CD4-positive, alpha-beta memory T cell (primary cell): Measurements from ENCODE around the gene S100A3. TPM values are rescaled to one million over a fixed set of nuclear protein-coding genes. Genes with fewer than 3 reads are reported as not detected.
A peak's percentile ranks its signal among the peaks of the same experiment; 100 is the strongest.

ENCODE experiments used
- CTCF ChIA-PET: fragments of 350-600 bp; sonication (Branson Sonifier 250); formaldehyde crosslinking; loops from one replicate; lab custom pipeline; 2021; ENCODE audit warnings: inconsistent platforms; ENCODE audit not compliant: partially characterized antibody; lab: Charles Lee
- POLR2A ChIA-PET: fragments of 350-600 bp; sonication (Branson Sonifier 250); formaldehyde crosslinking; loops from one replicate; lab custom pipeline; 2021; ENCODE audit not compliant: partially characterized antibody; lab: Charles Lee
- DNase-seq, 5 donors: peaks; one replicate each; pipeline versions ENCODE4 v3.0.0 to v3.0.0-alpha.2; 2020 to 2022; ENCODE audit warnings: mixed read lengths in 1 of 5
- H3K27ac ChIP-seq: one replicate; pipeline ENCODE4 v1.7.0; 2013; ENCODE audit warnings: low read depth, low read length
- H3K27me3 ChIP-seq: 2 replicates; pipeline ENCODE4 v1.7.0; 2013; ENCODE audit warnings: mild to moderate bottlenecking, low read length, moderate library complexity; ENCODE audit not compliant: insufficient read depth
- H3K36me3 ChIP-seq: 2 replicates; pipeline ENCODE4 v1.7.0; 2013; ENCODE audit warnings: mild to moderate bottlenecking, low read length, moderate library complexity; ENCODE audit not compliant: insufficient read depth
- H3K4me1 ChIP-seq: 2 replicates; pipeline ENCODE4 v1.7.0; 2013; ENCODE audit warnings: mild to moderate bottlenecking, low read length, moderate library complexity; ENCODE audit not compliant: insufficient read depth
- H3K4me3 ChIP-seq, 2 donors: one replicate each; pipeline ENCODE4 v1.7.0; 2013; ENCODE audit warnings: low read length in 2 of 2, mild to moderate bottlenecking in 1 of 2
- H3K9me3 ChIP-seq, 2 donors: one replicate each; pipeline ENCODE4 v1.7.0; 2013; ENCODE audit warnings: low read length in 2 of 2, control low read depth in 1 of 2; ENCODE audit not compliant: control insufficient read depth in 1 of 2
- H3K27ac Mint-ChIP-seq, 7 donors: one replicate each; pipeline ENCODE4 v1.8.0; 2020 to 2021; ENCODE audit warnings: mixed read lengths in 7 of 7, mild to moderate bottlenecking in 6 of 7, inconsistent platforms in 3 of 7, moderate library complexity in 3 of 7
- H3K27me3 Mint-ChIP-seq, 2 donors: one replicate each; pipeline ENCODE4 v1.8.0; 2020 to 2021; ENCODE audit warnings: mixed read lengths in 2 of 2
- H3K36me3 Mint-ChIP-seq, 2 donors: one replicate each; pipeline ENCODE4 v1.8.0; 2020 to 2021; ENCODE audit warnings: mixed read lengths in 2 of 2, inconsistent platforms in 1 of 2, mild to moderate bottlenecking in 1 of 2
- H3K4me1 Mint-ChIP-seq, 4 donors: one replicate each; pipeline ENCODE4 v1.8.0; 2020 to 2021; ENCODE audit warnings: mixed read lengths in 4 of 4, mild to moderate bottlenecking in 1 of 4
- H3K4me3 Mint-ChIP-seq, 8 donors: one replicate each; pipeline ENCODE4 v1.8.0; 2020 to 2021; ENCODE audit warnings: mixed read lengths in 8 of 8, mild to moderate bottlenecking in 7 of 8, moderate library complexity in 6 of 8, inconsistent platforms in 3 of 8
- H3K9me3 Mint-ChIP-seq, 8 donors: one replicate each; pipeline ENCODE4 v1.8.0; 2020 to 2021; ENCODE audit warnings: mixed read lengths in 8 of 8, mild to moderate bottlenecking in 5 of 8, inconsistent platforms in 3 of 8, moderate library complexity in 1 of 8
- intact Hi-C: fragments of 100-400 bp; cut with micrococcal nuclease; formaldehyde crosslinking; loops from one replicate; pipeline ENCODE4 v1.15.1; 2023
- polyA plus RNA-seq, 2 donors: library from polyadenylated mRNA; unstranded; fragments of 300-500 nt; fragmentation: Illumina TruSeq; gene quantifications; one replicate each; pipeline ENCODE4 v1.2.3, GENCODE V29; 2021
- total RNA-seq, 2 experiments: library from RNA; stranded (reverse); gene quantifications; one replicate each; pipeline ENCODE4 v1.2.3, GENCODE V29; 2021

Gene S100A3
- total and polyA plus RNA-seq, 4 experiments from 2014 or later: not detected

DNA sequence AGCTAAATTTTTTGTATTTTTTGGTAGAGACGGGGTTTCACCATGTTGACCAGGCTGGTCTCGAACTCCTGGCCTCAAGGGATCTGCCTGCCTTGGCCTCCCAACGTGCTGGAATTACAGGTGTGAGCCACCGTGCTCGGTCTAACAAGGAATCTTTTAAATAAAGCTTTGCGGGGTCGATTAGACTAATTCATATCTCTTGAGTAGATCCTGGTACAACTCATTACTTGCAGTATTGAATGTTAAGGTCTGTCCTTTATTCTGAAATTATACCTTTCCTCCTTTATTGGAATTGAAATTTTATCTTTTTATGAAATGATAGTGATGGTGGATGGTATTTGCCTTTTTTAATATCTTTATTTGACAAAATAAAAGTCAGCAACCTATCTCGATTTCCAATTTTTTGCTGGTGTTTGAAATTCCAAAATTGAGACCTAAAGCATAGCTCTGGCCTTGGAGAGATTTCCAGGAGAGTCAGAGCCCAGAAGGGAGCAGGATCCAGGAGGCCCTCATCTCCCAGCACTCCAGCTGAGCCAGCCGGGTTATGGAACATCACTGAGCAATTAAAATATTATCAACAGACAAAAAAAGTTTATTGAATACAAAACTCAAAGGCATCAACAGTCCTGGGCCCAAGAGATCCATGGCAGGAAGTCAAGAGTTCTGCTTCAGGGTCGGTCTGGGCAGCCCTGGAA, 11.9 kb upstream of the S100A3 start:
- Mint-ChIP-seq H3K27me3 (no peaks in the 10 kb centered on the region), H3K27ac (peak overlapping the region in 1 of 7 donors; percentile 75), H3K36me3 (no peaks in the 10 kb centered on the region), H3K4me3 (no peak overlapping the region), H3K4me1 (peaks cover 2 to 5% (median 4%) of the 10 kb centered on the region in 4 donors), H3K9me3 (no peaks in the 10 kb centered on the region)
- H3K27me3 ChIP-seq: no peaks in the 10 kb centered on the region
- ChIA-PET CTCF (interaction anchor here (1.3 to 17.8 kb wide), 7 partner anchors 7 to 66 kb away, joined by 4 to 214 read pairs (median 9); partner anchors contain the start of genes S100A4 and S100A6), POLR2A (interaction anchor here (2.3 to 12.1 kb wide), 2 partner anchors 16 to 26 kb away, joined by 13 to 173 read pairs; partner anchors contain the start of gene S100A6)
- no peaks in the 10 kb centered on the region for H3K9me3 ChIP-seq
- intact Hi-C loops: no loop called here
- DNase-seq: no peak
- no peaks in the 10 kb centered on the region for H3K36me3 ChIP-seq
- H3K27ac ChIP-seq: no peak overlapping the region
- no peak overlapping the region for H3K4me3 ChIP-seq
- H3K4me1 ChIP-seq: peaks cover 7% of the 10 kb centered on the region

DNA sequence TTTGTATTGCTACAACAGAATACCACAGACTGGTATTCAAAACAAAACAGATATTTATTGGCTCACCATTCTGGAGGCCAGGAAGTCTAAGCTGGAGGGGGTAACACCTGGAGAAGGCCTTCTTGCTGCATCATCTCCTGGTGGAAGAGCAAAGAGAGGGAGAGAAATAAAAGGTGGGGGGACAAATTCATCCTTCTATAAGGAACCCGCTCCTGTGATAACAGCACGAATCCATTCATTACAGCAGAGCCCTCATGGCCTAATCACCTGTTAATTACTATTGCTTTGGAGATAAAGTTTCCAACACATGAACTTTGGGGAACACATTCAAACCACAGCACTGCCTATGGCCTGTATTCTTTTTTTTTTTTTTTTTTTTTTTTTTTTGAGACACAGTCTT, 11.2 kb upstream of the S100A3 start:
- no peak overlapping the region for H3K4me3 ChIP-seq
- ChIA-PET POLR2A (interaction anchor here (12.1 kb wide), 1 partner anchor 26 kb away, joined by 173 read pairs; the partner anchor contains the start of gene S100A6), CTCF (interaction anchor here (1.2 to 17.8 kb wide), 6 partner anchors 8 to 51 kb away, joined by 3 to 214 read pairs (median 14); partner anchors contain the start of genes S100A4 and S100A6)
- Mint-ChIP-seq H3K27ac (no peak overlapping the region), H3K4me3 (no peak overlapping the region), H3K4me1 (peaks cover 0 to under 1% (median 0%) of the 10 kb centered on the region in 4 donors), H3K27me3 (no peaks in the 10 kb centered on the region), H3K9me3 (no peaks in the 10 kb centered on the region), H3K36me3 (no peaks in the 10 kb centered on the region)
- H3K4me1 ChIP-seq: no peaks in the 10 kb centered on the region
- no peaks in the 10 kb centered on the region for H3K27me3 ChIP-seq
- intact Hi-C loops: no loop called here
- H3K9me3 ChIP-seq: no peaks in the 10 kb centered on the region
- DNase-seq: no peak
- H3K27ac ChIP-seq: no peak overlapping the region
- H3K36me3 ChIP-seq: no peaks in the 10 kb centered on the region

DNA sequence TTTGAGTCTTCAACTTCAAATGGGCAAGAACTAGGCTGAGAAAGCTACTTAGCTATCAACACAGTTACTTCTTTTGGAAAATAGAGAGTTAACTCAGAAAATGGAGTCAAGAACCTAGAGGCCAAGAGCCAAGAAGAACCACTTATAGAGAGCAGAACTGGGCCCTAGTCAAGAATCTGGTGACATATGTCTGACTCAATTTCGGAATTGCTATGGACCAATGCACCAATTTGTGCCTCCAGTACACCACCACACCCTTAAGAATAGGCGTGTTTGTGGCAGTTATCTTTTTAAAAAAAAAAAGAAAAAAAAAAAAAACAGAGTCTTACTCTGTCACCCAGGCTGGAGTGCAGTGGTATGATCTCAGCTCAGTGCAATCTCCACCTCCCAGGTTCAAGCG, 8.8 kb upstream of the S100A3 start:
- Mint-ChIP-seq H3K27me3 (no peaks in the 10 kb centered on the region), H3K9me3 (no peaks in the 10 kb centered on the region), H3K4me1 (peaks cover 0 to 1% (median 0%) of the 10 kb centered on the region in 4 donors)

GRCh38 chr1:153556348-153556747, 7.3 kb upstream of the S100A3 start:
- H3K4me3 ChIP-seq: no peak overlapping the region
- Mint-ChIP-seq H3K9me3 (no peaks in the 10 kb centered on the region), H3K4me3 (no peak overlapping the region), H3K27ac (peak overlapping the region in 2 of 7 donors; percentile 46 to 61), H3K27me3 (no peaks in the 10 kb centered on the region), H3K4me1 (peaks cover 0 to 1% (median 0%) of the 10 kb centered on the region in 4 donors), H3K36me3 (no peaks in the 10 kb centered on the region)
- no peaks in the 10 kb centered on the region for H3K27me3 ChIP-seq
- intact Hi-C loops: no loop called here
- no peaks in the 10 kb centered on the region for H3K36me3 ChIP-seq
- no peak overlapping the region for H3K27ac ChIP-seq
- no peaks in the 10 kb centered on the region for H3K9me3 ChIP-seq
- no peaks in the 10 kb centered on the region for H3K4me1 ChIP-seq
- ChIA-PET CTCF (interaction anchor here (1.5 to 17.8 kb wide), 4 partner anchors 11 to 45 kb away, joined by 3 to 214 read pairs (median 14); partner anchors contain the start of gene S100A6), POLR2A (interaction anchor here (1.2 to 12.1 kb wide), 3 partner anchors 10 to 22 kb away, joined by 3 to 173 read pairs (median 3); partner anchors contain the start of genes S100A4 and S100A6)
- DNase-seq: no peak

More for the DNA sequence above, 8.8 kb upstream of the S100A3 start:
- Histone ChIP-seq H3K27me3 (no peaks in the 10 kb centered on the region), H3K4me1 (no peaks in the 10 kb centered on the region), H3K4me3 (no peak overlapping the region), H3K9me3 (no peaks in the 10 kb centered on the region), H3K36me3 (no peaks in the 10 kb centered on the region), H3K27ac (no peak overlapping the region)
- intact Hi-C loops: no loop called here
- Mint-ChIP-seq H3K4me3 (no peak overlapping the region), H3K27ac (no peak overlapping the region), H3K36me3 (no peaks in the 10 kb centered on the region)
- ChIA-PET POLR2A (interaction anchor here (0.8 to 12.1 kb wide), 4 partner anchors 12 to 23 kb away, joined by 3 to 173 read pairs (median 4); partner anchors contain the start of genes S100A5 and S100A6), CTCF (interaction anchor here (1.2 to 17.8 kb wide), 4 partner anchors 13 to 72 kb away, joined by 3 to 214 read pairs (median 14); partner anchors contain the start of gene S100A6)
- no peak for DNase-seq

DNA sequence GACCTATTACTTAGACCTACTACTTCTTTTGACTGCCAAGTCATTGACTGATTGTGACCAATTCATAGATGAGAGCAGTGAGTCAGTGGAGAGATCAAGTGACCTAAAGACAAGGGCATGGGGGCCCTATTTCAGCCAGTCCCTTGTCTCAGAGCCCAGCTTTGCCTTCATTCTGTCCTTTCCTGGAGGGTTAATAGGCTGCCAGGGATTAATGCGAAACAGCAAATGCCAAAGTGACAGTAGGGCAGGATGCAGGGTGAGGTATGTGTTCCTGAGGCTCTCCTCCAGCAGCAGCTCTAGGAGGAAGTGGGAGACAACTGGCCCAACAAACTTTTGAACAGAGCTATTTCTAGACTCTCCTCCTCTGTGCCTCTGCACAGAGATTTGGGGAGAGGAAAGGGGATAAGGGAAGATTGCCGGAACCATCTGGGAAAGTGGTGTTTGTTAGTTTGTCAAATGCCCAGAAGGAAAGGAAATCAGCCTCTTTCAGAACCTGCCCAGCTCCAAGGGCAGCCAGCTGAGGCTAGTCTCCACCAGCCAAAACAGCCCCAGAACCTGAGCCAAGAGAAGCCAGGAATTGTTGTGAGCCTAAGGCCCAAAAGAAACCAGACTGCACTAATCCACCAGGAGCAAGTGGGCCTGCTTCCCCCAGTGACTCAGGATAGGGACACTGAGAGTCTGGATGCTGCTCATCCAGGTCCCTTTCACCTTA, 4.9 kb upstream of the S100A3 start:
- no peaks in the 10 kb centered on the region for H3K9me3 ChIP-seq
- Mint-ChIP-seq H3K36me3 (no peaks in the 10 kb centered on the region), H3K4me1 (peaks cover 0 to 8% (median 2%) of the 10 kb centered on the region in 4 donors), H3K9me3 (no peaks in the 10 kb centered on the region), H3K27ac (no peak overlapping the region), H3K27me3 (no peaks in the 10 kb centered on the region), H3K4me3 (no peak overlapping the region)
- H3K4me1 ChIP-seq: no peaks in the 10 kb centered on the region
- no peak overlapping the region for H3K27ac ChIP-seq
- no peak for DNase-seq
- POLR2A ChIA-PET: interaction anchor here (1.1 to 2.1 kb wide), 2 partner anchors 14 to 19 kb away, joined by 3 to 9 read pairs; partner anchors contain the start of gene S100A6
- intact Hi-C loops: no loop called here
- H3K4me3 ChIP-seq: no peak overlapping the region
- CTCF ChIA-PET: interaction anchor here (1.4 to 17.8 kb wide), 4 partner anchors 13 to 20 kb away, joined by 3 to 214 read pairs (median 5); partner anchors contain the start of genes S100A5 and S100A6
- no peaks in the 10 kb centered on the region for H3K36me3 ChIP-seq
- H3K27me3 ChIP-seq: no peaks in the 10 kb centered on the region

GRCh38 chr1:153553096-153553495, 4.0 kb upstream of the S100A3 start:
- Mint-ChIP-seq H3K4me3 (no peak overlapping the region), H3K27ac (no peak overlapping the region), H3K4me1 (peaks cover 0 to 9% (median 7%) of the 10 kb centered on the region in 4 donors), H3K27me3 (no peaks in the 10 kb centered on the region), H3K9me3 (no peaks in the 10 kb centered on the region), H3K36me3 (no peaks in the 10 kb centered on the region)
- Histone ChIP-seq H3K9me3 (no peaks in the 10 kb centered on the region), H3K27ac (no peak overlapping the region), H3K27me3 (no peaks in the 10 kb centered on the region), H3K4me1 (peaks cover 4% of the 10 kb centered on the region), H3K4me3 (no peak overlapping the region), H3K36me3 (no peaks in the 10 kb centered on the region)
- intact Hi-C loops: no loop called here
- no peak for DNase-seq
- CTCF ChIA-PET: interaction anchor here (1.3 to 17.8 kb wide), 3 partner anchors 15 to 42 kb away, joined by 3 to 214 read pairs (median 4); partner anchors contain the start of gene S100A6
- POLR2A ChIA-PET: interaction anchor here (1.1 to 2.1 kb wide), 2 partner anchors 15 to 18 kb away, joined by 3 to 9 read pairs; partner anchors contain the start of gene S100A6
